Neural progenitor cell (in vitro differentiated cells): ENCODE results near the gene HOXA1.
A peak's percentile ranks its signal among the peaks of the same experiment; 100 is the strongest.

Experiments used
- CTCF ChIP-seq: fragments of 200-600 bp; sonication (generic); IDR thresholded peaks from 2 replicates; pipeline ENCODE4 v1.5.1; 2017; ENCODE audit warnings: antibody characterized with exemption, mild to moderate bottlenecking
- EZH2 ChIP-seq: fragments of 200-600 bp; sonication (generic); IDR thresholded peaks from 2 replicates; pipeline ENCODE4 v1.6.1; 2017; ENCODE audit warnings: antibody characterized with exemption, mild to moderate bottlenecking, moderate library complexity

DNA sequence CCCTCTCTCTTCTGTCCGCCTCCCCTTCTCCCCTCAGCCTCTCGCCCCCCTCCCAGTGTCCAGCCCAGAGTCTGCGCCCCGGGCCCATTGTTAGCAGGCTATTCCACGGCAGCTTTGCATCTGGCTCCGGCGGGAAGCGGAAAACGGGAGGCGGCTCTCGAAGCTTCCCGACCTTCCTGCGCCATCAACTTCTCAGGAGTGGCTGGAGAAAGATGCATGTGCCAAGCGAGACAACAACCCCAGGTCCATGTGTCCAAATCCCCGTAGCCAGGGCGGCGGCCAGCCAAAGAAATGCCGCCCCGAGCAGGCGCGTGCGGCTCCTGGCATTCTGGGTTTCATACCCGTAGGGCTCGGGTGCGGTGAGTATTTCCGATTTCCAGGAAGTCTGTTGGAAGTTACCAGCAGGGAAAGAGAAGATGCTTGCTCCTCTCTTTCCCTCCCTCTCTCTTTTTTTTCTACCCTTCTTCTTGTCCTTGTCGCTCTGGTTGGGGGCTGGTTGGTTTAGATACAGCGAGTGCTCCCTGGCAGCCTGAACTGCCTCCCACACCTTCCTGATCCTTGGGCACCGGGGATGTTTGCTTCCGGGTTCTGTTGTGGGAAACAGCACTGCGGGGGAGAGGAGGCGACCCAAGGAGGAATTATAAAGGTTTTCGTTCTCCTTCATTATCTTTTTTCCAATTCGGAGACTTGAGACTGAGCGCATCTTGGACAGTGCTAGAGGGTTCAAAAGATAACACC lies 7.9 kb upstream of the HOXA1 start:
- peak; percentile 100 for TF ChIP-seq EZH2
- no peak for TF ChIP-seq CTCF
